Measurements from ENCODE around the gene TBC1D22A.

Gene TBC1D22A

GRCh38 chr22:46979506-46979905, 217.1 kb downstream of the TBC1D22A start:
- no peaks in the 10 kb centered on the region for H3K4me1 ChIP-seq (ENCODE audit: low read depth, poor library complexity, severe bottlenecking)
- H3K4me2 ChIP-seq = no peak overlapping the region
- TF ChIP-seq, protein P1, sequence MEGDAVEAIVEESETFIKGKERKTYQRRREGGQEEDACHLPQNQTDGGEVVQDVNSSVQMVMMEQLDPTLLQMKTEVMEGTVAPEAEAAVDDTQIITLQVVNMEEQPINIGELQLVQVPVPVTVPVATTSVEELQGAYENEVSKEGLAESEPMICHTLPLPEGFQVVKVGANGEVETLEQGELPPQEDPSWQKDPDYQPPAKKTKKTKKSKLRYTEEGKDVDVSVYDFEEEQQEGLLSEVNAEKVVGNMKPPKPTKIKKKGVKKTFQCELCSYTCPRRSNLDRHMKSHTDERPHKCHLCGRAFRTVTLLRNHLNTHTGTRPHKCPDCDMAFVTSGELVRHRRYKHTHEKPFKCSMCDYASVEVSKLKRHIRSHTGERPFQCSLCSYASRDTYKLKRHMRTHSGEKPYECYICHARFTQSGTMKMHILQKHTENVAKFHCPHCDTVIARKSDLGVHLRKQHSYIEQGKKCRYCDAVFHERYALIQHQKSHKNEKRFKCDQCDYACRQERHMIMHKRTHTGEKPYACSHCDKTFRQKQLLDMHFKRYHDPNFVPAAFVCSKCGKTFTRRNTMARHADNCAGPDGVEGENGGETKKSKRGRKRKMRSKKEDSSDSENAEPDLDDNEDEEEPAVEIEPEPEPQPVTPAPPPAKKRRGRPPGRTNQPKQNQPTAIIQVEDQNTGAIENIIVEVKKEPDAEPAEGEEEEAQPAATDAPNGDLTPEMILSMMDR (conservative IDR thresholded peaks at IDR 0.05; ENCODE audit: low read depth, low read length) = no peak
- H4K20me1 ChIP-seq (ENCODE audit: insufficient read depth) = no peaks in the 10 kb centered on the region
- no peak overlapping the region for H3K9ac ChIP-seq
- no peaks in the 10 kb centered on the region for H3K79me2 ChIP-seq (ENCODE audit: insufficient read depth, low read depth)
- H3K27ac ChIP-seq = no peak overlapping the region
- no peaks in the 10 kb centered on the region for H3K27me3 ChIP-seq (ENCODE audit: insufficient read depth, low read depth)
- no peak overlapping the region for H2AFZ ChIP-seq (ENCODE audit: low read depth)
- no peaks in the 10 kb centered on the region for H3K36me3 ChIP-seq (ENCODE audit: insufficient read depth)
- no peak overlapping the region for H3K4me3 ChIP-seq (IDR thresholded peaks at IDR 0.05; ENCODE audit: insufficient read depth, low read depth, low read length)

DNA sequence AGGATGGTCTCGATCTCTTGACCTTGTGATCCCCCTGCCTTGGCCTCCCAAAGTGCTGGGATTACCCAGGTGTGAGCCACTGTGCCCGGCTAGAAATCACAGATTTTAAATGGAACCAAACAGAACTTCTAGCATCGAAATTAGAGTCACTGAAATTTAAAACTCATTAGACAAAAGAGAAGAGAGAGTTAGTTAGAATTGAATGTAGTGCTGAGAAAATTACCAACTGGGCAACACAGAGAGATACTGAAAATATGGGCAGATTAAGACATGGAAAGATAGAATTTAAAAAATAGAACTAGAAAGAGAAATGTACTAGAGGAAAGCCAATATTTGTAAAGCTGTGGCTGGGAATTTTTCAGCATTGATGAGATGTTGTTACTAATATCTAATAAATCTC, 217.9 kb downstream of the TBC1D22A start:
- Histone ChIP-seq H4K20me1 (ENCODE audit: insufficient read depth) (no peaks in the 10 kb centered on the region), H3K27ac (no peak overlapping the region), H2AFZ (ENCODE audit: low read depth) (no peak overlapping the region), H3K4me3 (IDR thresholded peaks at IDR 0.05; ENCODE audit: insufficient read depth, low read depth, low read length) (no peak overlapping the region), H3K9ac (no peak overlapping the region), H3K79me2 (ENCODE audit: insufficient read depth, low read depth) (no peaks in the 10 kb centered on the region), H3K27me3 (ENCODE audit: insufficient read depth, low read depth) (no peaks in the 10 kb centered on the region), H3K4me2 (no peak overlapping the region), H3K36me3 (ENCODE audit: insufficient read depth) (no peaks in the 10 kb centered on the region), H3K4me1 (ENCODE audit: low read depth, poor library complexity, severe bottlenecking) (no peaks in the 10 kb centered on the region)
- TF ChIP-seq, protein P1 (conservative IDR thresholded peaks at IDR 0.05; ENCODE audit: low read depth, low read length) = no peak

- no peak overlapping the region for H2AFZ ChIP-seq (ENCODE audit: low read depth)
- TF ChIP-seq, protein P1 (conservative IDR thresholded peaks at IDR 0.05; ENCODE audit: low read depth, low read length) = no peak
- no peak overlapping the region for H3K4me3 ChIP-seq (IDR thresholded peaks at IDR 0.05; ENCODE audit: insufficient read depth, low read depth, low read length)
- no peaks in the 10 kb centered on the region for H3K27me3 ChIP-seq (ENCODE audit: insufficient read depth, low read depth)
- H3K27ac ChIP-seq = no peak overlapping the region
- no peak overlapping the region for H3K4me2 ChIP-seq
- no peaks in the 10 kb centered on the region for H4K20me1 ChIP-seq (ENCODE audit: insufficient read depth)
- no peak overlapping the region for H3K9ac ChIP-seq
- H3K36me3 ChIP-seq (ENCODE audit: insufficient read depth) = no peaks in the 10 kb centered on the region
- H3K79me2 ChIP-seq (ENCODE audit: insufficient read depth, low read depth) = no peaks in the 10 kb centered on the region
- no peaks in the 10 kb centered on the region for H3K4me1 ChIP-seq (ENCODE audit: low read depth, poor library complexity, severe bottlenecking)
These were observed 220.2 kb downstream of the TBC1D22A start for GRCh38 chr22:46982635-46983034.

DNA sequence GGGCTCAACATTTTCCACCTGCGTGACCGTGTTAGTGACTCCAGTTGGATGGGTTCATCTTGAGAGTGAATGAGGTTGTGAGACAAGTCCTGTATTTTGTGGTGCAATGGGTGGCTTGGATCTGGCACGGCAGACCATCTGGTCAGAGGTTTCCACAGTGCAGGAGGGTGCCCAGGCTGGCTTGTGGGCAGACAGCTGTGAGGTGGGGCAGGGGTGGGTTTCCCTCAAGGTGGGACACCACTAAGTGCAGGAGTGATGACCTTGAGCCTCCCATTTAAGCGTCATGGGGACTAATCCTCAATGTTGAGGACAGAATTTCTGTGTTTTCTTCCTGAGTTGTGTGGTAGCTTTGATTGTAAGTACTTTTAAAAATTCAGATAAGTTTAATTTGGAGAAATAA, 220.6 kb downstream of the TBC1D22A start:
- Histone ChIP-seq H3K27me3 (ENCODE audit: insufficient read depth, low read depth) (no peaks in the 10 kb centered on the region), H3K4me1 (ENCODE audit: low read depth, poor library complexity, severe bottlenecking) (no peaks in the 10 kb centered on the region), H4K20me1 (ENCODE audit: insufficient read depth) (no peaks in the 10 kb centered on the region), H3K4me2 (no peak overlapping the region), H3K36me3 (ENCODE audit: insufficient read depth) (no peaks in the 10 kb centered on the region), H3K27ac (no peak overlapping the region), H3K79me2 (ENCODE audit: insufficient read depth, low read depth) (no peaks in the 10 kb centered on the region), H2AFZ (ENCODE audit: low read depth) (no peak overlapping the region), H3K4me3 (IDR thresholded peaks at IDR 0.05; ENCODE audit: insufficient read depth, low read depth, low read length) (no peak overlapping the region), H3K9ac (no peak overlapping the region)
- TF ChIP-seq, protein P1 (conservative IDR thresholded peaks at IDR 0.05; ENCODE audit: low read depth, low read length) = no peak
